Testis (tissue), 3 donors: Measurements from ENCODE around the gene PKHD1. TPM values are rescaled to one million over a fixed set of nuclear protein-coding genes. Genes with fewer than 3 reads are reported as not detected.

ENCODE experiments used
- DNase-seq: peaks from one replicate; pipeline ENCODE4 v3.0.0-alpha.2; 2019
- H3K27ac ChIP-seq, 2 donors: fragments of 200-600 bp; sonication (generic); one replicate each; pipeline ENCODE4 v1.5.1; 2019
- H3K27me3 ChIP-seq: fragments of 200-600 bp; sonication (generic); one replicate; pipeline ENCODE4 v1.5.1; 2019
- H3K36me3 ChIP-seq: fragments of 200-600 bp; sonication (generic); one replicate; pipeline ENCODE4 v1.5.1; 2017; ENCODE audit warnings: low read depth; ENCODE audit errors: missing control alignments
- H3K4me1 ChIP-seq: fragments of 200-600 bp; sonication (generic); one replicate; pipeline ENCODE4 v1.5.1; 2019
- H3K4me3 ChIP-seq, 2 donors: fragments of 200-600 bp; sonication (generic); one replicate each; pipeline ENCODE4 v1.5.1; 2017 to 2019
- H3K9me3 ChIP-seq: fragments of 200-600 bp; sonication (generic); one replicate; pipeline ENCODE4 v1.5.1; 2017
- POLR2A ChIP-seq: fragments of 450-650 bp; IDR thresholded peaks from one replicate; pipeline ENCODE4 v1.6.1; 2017; ENCODE audit warnings: antibody characterized with exemption, mild to moderate bottlenecking, moderate library complexity
- intact Hi-C: fragments of 100-400 bp; cut with DNase I; formaldehyde crosslinking; loops from one replicate; pipeline ENCODE4 v1.15.1; 2023; ENCODE audit warnings: low total_unique reads
- polyA plus RNA-seq: library from polyadenylated mRNA; stranded (reverse); fragments of 350-450 nt; fragmentation: Illumina TruSeq; extraction: RNeasy Lipid Tissue Mini Kit (QIAGEN cat#74804); gene quantifications from one replicate; pipeline ENCODE4 v1.2.3, GENCODE V29; 2014; ENCODE audit warnings: low read depth, low replicate concordance; ENCODE audit not compliant: insufficient read depth
- small RNA-seq, 2 donors: library from RNA; depleted of rRNA; stranded (forward); fragments of <200 nt; gene quantifications; one replicate each; pipeline ENCODE3, GENCODE V24; 2016
- total RNA-seq, 2 donors: library from RNA; depleted of rRNA; stranded (reverse); fragments of >200 nt; gene quantifications; one replicate each; pipeline ENCODE4 v1.2.3, GENCODE V29; 2016
- TF ChIP-seq, protein P1 (sequence below), 3 experiments: fragments of 450-650 bp in 2 of 3; fragments of 200-600 bp in 1 of 3; sonication (generic) in 1 of 3; IDR thresholded peaks; one replicate each; pipeline ENCODE4 v1.5.1; 2016 to 2019; ENCODE audit warnings: antibody characterized with exemption in 3 of 3, mild to moderate bottlenecking in 2 of 3, moderate library complexity in 1 of 3

The PKHD1 gene
- total and polyA plus RNA-seq, 3 donors from 2014 or later, result 1.3 to 2.3 (median 1.7) TPM

DNA sequence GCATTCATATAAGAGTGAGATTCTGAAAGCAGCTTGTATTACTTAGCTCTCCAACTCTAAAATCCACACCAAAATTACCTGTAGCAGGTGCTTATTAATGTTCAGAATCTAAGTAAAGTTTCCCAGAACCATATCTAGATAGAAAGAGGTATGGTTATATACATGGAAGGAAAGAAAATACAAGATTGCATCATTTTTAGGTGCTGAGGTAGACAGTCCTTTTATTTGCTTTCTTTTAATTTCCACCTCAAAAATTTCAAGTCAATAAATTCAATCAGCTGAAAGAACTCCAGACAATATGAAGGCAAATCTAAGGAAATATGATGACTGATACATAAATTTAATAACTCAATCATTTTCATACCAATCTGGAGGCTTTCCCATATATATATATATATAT lies 521.9 kb downstream of the PKHD1 start:
- intact Hi-C loops, result no loop called here

More for the DNA sequence above, 521.9 kb downstream of the PKHD1 start:
- no peak overlapping the region for H3K4me3 ChIP-seq
- no peak overlapping the region for H3K27ac ChIP-seq
- no peak for DNase-seq
- no peaks in the 10 kb centered on the region for H3K36me3 ChIP-seq
- H3K4me1 ChIP-seq, result no peaks in the 10 kb centered on the region
- no peaks in the 10 kb centered on the region for H3K27me3 ChIP-seq
- TF ChIP-seq POLR2A, result no peak
- TF ChIP-seq, protein P1, sequence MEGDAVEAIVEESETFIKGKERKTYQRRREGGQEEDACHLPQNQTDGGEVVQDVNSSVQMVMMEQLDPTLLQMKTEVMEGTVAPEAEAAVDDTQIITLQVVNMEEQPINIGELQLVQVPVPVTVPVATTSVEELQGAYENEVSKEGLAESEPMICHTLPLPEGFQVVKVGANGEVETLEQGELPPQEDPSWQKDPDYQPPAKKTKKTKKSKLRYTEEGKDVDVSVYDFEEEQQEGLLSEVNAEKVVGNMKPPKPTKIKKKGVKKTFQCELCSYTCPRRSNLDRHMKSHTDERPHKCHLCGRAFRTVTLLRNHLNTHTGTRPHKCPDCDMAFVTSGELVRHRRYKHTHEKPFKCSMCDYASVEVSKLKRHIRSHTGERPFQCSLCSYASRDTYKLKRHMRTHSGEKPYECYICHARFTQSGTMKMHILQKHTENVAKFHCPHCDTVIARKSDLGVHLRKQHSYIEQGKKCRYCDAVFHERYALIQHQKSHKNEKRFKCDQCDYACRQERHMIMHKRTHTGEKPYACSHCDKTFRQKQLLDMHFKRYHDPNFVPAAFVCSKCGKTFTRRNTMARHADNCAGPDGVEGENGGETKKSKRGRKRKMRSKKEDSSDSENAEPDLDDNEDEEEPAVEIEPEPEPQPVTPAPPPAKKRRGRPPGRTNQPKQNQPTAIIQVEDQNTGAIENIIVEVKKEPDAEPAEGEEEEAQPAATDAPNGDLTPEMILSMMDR (IDR thresholded peaks at IDR 0.05), result no peak
- no peaks in the 10 kb centered on the region for H3K9me3 ChIP-seq

Small RNA genes lying within 50 kb of the gene (small RNA-seq; reads per million reads assigned to genes)
- gene RN7SL580P, result 0 reads per million in 2 donors

Other genes with a start within 250 kb of the PKHD1 start
- not detected for gene IL17A, start 98.8 kb upstream of the PKHD1 start, total RNA-seq
- gene IL17A, start 98.8 kb upstream of the PKHD1 start, polyA plus RNA-seq, result not detected
- not detected for gene IL17F, start 156.9 kb upstream of the PKHD1 start, total RNA-seq
- gene IL17F, start 156.9 kb upstream of the PKHD1 start, polyA plus RNA-seq, result not detected
- 10 to 100 TPM; 53.4 to 55.9 TPM for gene MCM3, start 197.1 kb upstream of the PKHD1 start, total RNA-seq
- gene MCM3, start 197.1 kb upstream of the PKHD1 start, polyA plus RNA-seq, result 41.1 TPM